Ishikawa (cell line): ENCODE results near the gene DOK6.

Experiments
- CEBPB ChIP-seq: IDR thresholded peaks from 2 replicates; pipeline ENCODE4 v1.6.1; 2012
- CREB1 ChIP-seq: IDR thresholded peaks from 2 replicates; pipeline ENCODE4 v1.6.1; 2012; ENCODE audit warnings: low read depth
- EGR1 ChIP-seq: IDR thresholded peaks from 2 replicates; pipeline ENCODE4 v1.6.1; 2012
- EP300 ChIP-seq: IDR thresholded peaks from 2 replicates; pipeline ENCODE4 v1.6.1; 2012; ENCODE audit warnings: borderline replicate concordance
- FOXM1 ChIP-seq: IDR thresholded peaks from 2 replicates; pipeline ENCODE4 v1.6.1; 2012; ENCODE audit warnings: low read depth, borderline replicate concordance
- NFIC ChIP-seq: IDR thresholded peaks from 2 replicates; pipeline ENCODE4 v1.6.1; 2012
- RAD21 ChIP-seq: IDR thresholded peaks from 2 replicates; pipeline ENCODE4 v1.6.1; 2012; ENCODE audit warnings: low read depth
- TAF1 ChIP-seq: IDR thresholded peaks from 2 replicates; pipeline ENCODE4 v1.6.1; 2012; ENCODE audit warnings: low read depth, mild to moderate bottlenecking
- TCF12 ChIP-seq: IDR thresholded peaks from 2 replicates; pipeline ENCODE4 v1.6.1; 2012; ENCODE audit warnings: low read depth
- TEAD4 ChIP-seq: IDR thresholded peaks from 2 replicates; pipeline ENCODE4 v1.6.1; 2012
- YY1 ChIP-seq: IDR thresholded peaks from 2 replicates; pipeline ENCODE4 v1.6.1; 2012; ENCODE audit warnings: low read depth
- ZBTB7A ChIP-seq: IDR thresholded peaks from 2 replicates; pipeline ENCODE4 v1.6.1; 2012; ENCODE audit warnings: low read depth
- TF ChIP-seq, protein P1 (sequence below): IDR thresholded peaks from 2 replicates; pipeline ENCODE4 v1.6.1; 2012; ENCODE audit warnings: low read depth, mild to moderate bottlenecking
- TF ChIP-seq, protein P2 (sequence below): IDR thresholded peaks from 2 replicates; pipeline ENCODE4 v1.6.1; 2012
- TF ChIP-seq, protein P3 (sequence below): IDR thresholded peaks from 2 replicates; pipeline ENCODE4 v1.6.1; 2012

DOK6 gene

DNA sequence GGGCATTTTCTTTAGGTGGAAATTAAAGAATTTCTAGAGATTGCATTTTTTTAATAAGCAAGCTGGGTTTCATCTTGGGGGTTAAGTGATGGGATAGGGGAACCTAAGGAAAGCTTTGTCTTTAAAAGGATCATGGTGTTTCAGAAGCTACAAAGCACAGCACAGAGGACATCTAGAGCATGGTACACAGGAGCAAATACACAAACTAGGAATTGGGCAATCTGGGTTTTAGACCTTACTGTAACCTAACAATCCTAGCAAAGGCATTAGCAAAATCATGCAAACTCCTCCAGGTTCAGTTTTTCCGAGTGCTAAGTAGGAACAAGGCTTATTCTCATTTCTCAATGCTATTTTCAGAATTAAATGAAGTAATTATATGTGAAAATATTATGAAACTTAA lies 412.9 kb downstream of the DOK6 start:
- no peak for TF ChIP-seq FOXM1
- no peak for TF ChIP-seq CEBPB
- TF ChIP-seq TEAD4: no peak
- TF ChIP-seq CREB1: no peak
- TF ChIP-seq TCF12: no peak
- TF ChIP-seq RAD21: no peak
- TF ChIP-seq, protein P1, sequence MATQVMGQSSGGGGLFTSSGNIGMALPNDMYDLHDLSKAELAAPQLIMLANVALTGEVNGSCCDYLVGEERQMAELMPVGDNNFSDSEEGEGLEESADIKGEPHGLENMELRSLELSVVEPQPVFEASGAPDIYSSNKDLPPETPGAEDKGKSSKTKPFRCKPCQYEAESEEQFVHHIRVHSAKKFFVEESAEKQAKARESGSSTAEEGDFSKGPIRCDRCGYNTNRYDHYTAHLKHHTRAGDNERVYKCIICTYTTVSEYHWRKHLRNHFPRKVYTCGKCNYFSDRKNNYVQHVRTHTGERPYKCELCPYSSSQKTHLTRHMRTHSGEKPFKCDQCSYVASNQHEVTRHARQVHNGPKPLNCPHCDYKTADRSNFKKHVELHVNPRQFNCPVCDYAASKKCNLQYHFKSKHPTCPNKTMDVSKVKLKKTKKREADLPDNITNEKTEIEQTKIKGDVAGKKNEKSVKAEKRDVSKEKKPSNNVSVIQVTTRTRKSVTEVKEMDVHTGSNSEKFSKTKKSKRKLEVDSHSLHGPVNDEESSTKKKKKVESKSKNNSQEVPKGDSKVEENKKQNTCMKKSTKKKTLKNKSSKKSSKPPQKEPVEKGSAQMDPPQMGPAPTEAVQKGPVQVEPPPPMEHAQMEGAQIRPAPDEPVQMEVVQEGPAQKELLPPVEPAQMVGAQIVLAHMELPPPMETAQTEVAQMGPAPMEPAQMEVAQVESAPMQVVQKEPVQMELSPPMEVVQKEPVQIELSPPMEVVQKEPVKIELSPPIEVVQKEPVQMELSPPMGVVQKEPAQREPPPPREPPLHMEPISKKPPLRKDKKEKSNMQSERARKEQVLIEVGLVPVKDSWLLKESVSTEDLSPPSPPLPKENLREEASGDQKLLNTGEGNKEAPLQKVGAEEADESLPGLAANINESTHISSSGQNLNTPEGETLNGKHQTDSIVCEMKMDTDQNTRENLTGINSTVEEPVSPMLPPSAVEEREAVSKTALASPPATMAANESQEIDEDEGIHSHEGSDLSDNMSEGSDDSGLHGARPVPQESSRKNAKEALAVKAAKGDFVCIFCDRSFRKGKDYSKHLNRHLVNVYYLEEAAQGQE: no peak
- no peak for TF ChIP-seq ZBTB7A
- TF ChIP-seq NFIC: no peak
- no peak for TF ChIP-seq TAF1
- TF ChIP-seq, protein P2, sequence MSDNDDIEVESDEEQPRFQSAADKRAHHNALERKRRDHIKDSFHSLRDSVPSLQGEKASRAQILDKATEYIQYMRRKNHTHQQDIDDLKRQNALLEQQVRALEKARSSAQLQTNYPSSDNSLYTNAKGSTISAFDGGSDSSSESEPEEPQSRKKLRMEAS: no peak
- TF ChIP-seq, protein P3, sequence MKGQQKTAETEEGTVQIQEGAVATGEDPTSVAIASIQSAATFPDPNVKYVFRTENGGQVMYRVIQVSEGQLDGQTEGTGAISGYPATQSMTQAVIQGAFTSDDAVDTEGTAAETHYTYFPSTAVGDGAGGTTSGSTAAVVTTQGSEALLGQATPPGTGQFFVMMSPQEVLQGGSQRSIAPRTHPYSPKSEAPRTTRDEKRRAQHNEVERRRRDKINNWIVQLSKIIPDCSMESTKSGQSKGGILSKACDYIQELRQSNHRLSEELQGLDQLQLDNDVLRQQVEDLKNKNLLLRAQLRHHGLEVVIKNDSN: no peak
- TF ChIP-seq EP300: no peak
- TF ChIP-seq YY1: no peak
- TF ChIP-seq EGR1: no peak

DNA sequence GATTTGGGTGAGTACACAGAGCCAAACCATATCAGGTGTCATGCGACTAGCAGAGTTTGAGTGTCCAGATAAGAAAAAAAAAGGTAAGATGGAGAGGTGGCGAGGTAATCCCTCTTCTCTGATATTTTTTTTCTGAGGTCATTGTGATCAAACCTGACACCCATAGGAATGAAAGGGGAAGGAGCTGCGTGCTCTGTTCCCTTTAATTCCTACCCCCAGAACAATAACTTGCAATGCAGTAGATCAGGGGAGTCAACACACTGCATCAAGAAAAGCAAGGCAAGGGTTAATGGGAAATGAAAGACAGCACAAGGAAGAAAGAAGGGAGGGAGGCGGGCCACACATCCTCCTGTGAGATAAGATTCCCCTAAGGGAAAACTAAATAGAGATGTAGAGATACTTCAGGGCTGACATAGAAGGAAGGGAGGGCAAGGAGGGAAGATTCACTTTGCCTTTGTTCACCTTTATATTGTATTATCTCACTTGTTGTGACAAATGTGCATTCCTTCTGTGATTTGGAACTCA lies 414.2 kb downstream of the DOK6 start:
- TF ChIP-seq EGR1 (no peak), NFIC (no peak), ZBTB7A (no peak), YY1 (no peak), TEAD4 (no peak), CREB1 (no peak), TCF12 (no peak), TAF1 (no peak), EP300 (no peak), FOXM1 (no peak), CEBPB (no peak), RAD21 (no peak)
- TF ChIP-seq, protein P1: no peak
- TF ChIP-seq, protein P2: no peak
- TF ChIP-seq, protein P3: no peak

DNA sequence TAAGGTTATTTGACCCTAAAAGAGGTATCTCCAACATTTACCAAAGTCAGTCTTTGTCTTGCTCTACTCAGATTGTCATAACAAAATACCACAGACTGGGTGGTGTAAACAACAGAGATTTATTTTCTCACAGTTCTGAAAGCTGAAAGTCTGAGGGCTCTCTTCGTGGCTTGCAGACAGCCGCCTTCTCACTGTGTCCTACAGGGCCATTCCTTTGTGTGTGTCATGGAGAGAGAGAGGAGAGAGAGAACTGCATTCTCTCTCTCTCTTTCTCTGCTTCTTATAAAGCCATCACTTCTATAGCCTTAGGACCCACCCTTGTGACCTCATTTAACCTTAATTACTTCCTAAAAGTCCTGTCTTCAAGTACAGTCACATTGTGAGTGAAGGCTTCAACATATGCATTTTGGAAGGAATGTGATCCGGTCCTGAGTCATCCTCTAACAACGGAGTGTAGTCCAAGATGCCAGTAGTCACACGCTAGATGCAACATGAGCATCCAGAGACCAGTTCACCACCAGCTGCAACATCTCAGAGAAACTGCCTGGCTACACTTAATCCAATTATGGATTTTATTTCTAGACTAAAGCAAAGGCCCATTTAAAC lies 416.8 kb downstream of the DOK6 start:
- TF ChIP-seq ZBTB7A (no peak), EP300 (no peak), NFIC (no peak), RAD21 (no peak), YY1 (no peak), TCF12 (no peak), EGR1 (no peak), FOXM1 (no peak), TEAD4 (no peak), TAF1 (no peak), CEBPB (no peak), CREB1 (no peak)
- TF ChIP-seq, protein P1: no peak
- TF ChIP-seq, protein P2: no peak
- TF ChIP-seq, protein P3: no peak
